Measurements from ENCODE around the gene GNAS.
A peak's percentile ranks its signal among the peaks of the same experiment; 100 is the strongest.

DNA sequence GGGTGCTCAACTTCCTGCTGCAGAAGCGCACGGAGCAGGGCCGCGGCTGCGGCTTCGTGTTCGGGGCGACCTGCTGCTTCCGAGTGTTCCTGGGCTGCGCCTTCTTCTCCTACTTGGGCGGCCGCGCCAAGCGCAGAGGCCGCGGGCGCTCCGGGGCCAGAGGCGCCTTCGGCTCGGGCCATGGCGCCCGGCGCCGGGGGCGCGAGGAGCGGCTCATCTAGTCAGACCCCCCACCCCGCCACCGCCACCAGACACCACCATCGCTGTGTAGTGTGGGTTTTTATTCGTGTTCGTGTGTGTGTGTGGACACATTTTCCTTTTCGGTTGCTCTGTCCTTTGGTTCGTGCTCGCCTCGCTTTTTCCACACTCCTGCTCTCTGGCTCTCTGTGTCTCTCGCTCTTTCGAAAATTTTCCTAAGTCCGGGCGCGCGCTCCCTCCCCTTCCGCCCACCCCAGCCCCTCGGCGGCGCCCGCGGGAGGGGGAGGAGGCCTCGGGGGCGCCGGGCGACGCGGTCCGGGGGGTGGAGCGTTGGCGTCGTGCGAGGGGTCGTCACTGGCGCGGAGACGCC is 38.1 kb downstream of the GNAS start:
- TF ChIP-seq POLR2AphosphoS5 (IDR thresholded peaks at IDR 0.05) = peak; percentile 63
- TF ChIP-seq, protein P1, sequence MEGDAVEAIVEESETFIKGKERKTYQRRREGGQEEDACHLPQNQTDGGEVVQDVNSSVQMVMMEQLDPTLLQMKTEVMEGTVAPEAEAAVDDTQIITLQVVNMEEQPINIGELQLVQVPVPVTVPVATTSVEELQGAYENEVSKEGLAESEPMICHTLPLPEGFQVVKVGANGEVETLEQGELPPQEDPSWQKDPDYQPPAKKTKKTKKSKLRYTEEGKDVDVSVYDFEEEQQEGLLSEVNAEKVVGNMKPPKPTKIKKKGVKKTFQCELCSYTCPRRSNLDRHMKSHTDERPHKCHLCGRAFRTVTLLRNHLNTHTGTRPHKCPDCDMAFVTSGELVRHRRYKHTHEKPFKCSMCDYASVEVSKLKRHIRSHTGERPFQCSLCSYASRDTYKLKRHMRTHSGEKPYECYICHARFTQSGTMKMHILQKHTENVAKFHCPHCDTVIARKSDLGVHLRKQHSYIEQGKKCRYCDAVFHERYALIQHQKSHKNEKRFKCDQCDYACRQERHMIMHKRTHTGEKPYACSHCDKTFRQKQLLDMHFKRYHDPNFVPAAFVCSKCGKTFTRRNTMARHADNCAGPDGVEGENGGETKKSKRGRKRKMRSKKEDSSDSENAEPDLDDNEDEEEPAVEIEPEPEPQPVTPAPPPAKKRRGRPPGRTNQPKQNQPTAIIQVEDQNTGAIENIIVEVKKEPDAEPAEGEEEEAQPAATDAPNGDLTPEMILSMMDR (IDR thresholded peaks at IDR 0.05) = peak in 1 of 4 experiments; percentile 16
- TF ChIP-seq POLR2A (IDR thresholded peaks at IDR 0.05) = no peak
- TF ChIP-seq EP300 (IDR thresholded peaks at IDR 0.05) = no peak

Measured in gastroesophageal sphincter (tissue), 3 donors.